Prostate gland (tissue), 2 donors: ENCODE data around the gene BMP3.

Source experiments
- CTCF ChIP-seq, 4 experiments: fragments of 200-600 bp in 2 of 4; fragments of 450-650 bp in 2 of 4; sonication (generic) in 2 of 4; IDR thresholded peaks; 1 replicate in 3 of 4; 2 replicates in 1 of 4; pipeline ENCODE4 v1.5.1; 2016 to 2019; ENCODE audit warnings: antibody characterized with exemption in 4 of 4, mild to moderate bottlenecking in 2 of 4, moderate library complexity in 2 of 4
- POLR2A ChIP-seq: fragments of 450-650 bp; IDR thresholded peaks from one replicate; pipeline ENCODE4 v1.6.1; 2016; ENCODE audit warnings: antibody characterized with exemption, mild to moderate bottlenecking
- POLR2AphosphoS5 ChIP-seq: sonication (generic); formaldehyde crosslinking; IDR thresholded peaks from one replicate; pipeline ENCODE4 v1.6.1; 2017; ENCODE audit warnings: antibody characterized with exemption

DNA sequence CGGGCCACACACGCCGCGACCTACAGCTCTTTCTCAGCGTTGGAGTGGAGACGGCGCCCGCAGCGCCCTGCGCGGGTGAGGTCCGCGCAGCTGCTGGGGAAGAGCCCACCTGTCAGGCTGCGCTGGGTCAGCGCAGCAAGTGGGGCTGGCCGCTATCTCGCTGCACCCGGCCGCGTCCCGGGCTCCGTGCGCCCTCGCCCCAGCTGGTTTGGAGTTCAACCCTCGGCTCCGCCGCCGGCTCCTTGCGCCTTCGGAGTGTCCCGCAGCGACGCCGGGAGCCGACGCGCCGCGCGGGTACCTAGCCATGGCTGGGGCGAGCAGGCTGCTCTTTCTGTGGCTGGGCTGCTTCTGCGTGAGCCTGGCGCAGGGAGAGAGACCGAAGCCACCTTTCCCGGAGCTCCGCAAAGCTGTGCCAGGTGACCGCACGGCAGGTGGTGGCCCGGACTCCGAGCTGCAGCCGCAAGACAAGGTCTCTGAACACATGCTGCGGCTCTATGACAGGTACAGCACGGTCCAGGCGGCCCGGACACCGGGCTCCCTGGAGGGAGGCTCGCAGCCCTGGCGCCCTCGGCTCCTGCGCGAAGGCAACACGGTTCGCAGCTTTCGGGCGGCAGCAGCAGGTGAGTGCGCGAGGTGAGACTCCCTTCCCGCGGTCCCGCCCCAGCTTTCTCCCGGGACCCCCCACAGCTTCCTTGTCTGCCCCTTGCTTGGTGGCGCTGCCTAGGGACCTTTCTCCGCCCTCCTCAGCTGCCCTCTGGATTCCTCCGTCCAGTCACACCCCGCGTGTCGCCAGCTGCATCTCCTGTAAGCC is 678 bp downstream of the BMP3 start:
- TF ChIP-seq POLR2A (no peak), CTCF (IDR thresholded peaks at IDR 0.05) (no peak), POLR2AphosphoS5 (no peak)
